Measurements from ENCODE around the gene TESK2.

TESK2 gene

GRCh38 chr1:45430490-45430889 is 60.5 kb downstream of the TESK2 start:
- Histone ChIP-seq H3K79me2 (no peaks in the 10 kb centered on the region), H3K27ac (no peak overlapping the region), H3K27me3 (ENCODE audit: control insufficient read depth, insufficient read depth, low read length) (no peaks in the 10 kb centered on the region), H3K4me2 (ENCODE audit: low read length) (no peak overlapping the region), H3K4me3 (ENCODE audit: low read depth, low read length) (no peak overlapping the region), H3K36me3 (ENCODE audit: control insufficient read depth, insufficient read depth, low read length) (no peaks in the 10 kb centered on the region), H2AFZ (no peak overlapping the region), H3K4me1 (no peaks in the 10 kb centered on the region), H3K9ac (no peak overlapping the region), H3K9me3 (ENCODE audit: control insufficient read depth, low read length) (no peaks in the 10 kb centered on the region)
- no peak for TF ChIP-seq CTCF (IDR thresholded peaks at IDR 0.05)

- Histone ChIP-seq H3K4me3 (ENCODE audit: low read depth, low read length) (no peak overlapping the region), H3K9ac (no peak overlapping the region), H3K4me2 (ENCODE audit: low read length) (no peak overlapping the region), H3K79me2 (no peaks in the 10 kb centered on the region), H3K36me3 (ENCODE audit: control insufficient read depth, insufficient read depth, low read length) (no peaks in the 10 kb centered on the region), H3K9me3 (ENCODE audit: control insufficient read depth, low read length) (no peaks in the 10 kb centered on the region), H2AFZ (no peak overlapping the region), H3K27ac (no peak overlapping the region), H3K27me3 (ENCODE audit: control insufficient read depth, insufficient read depth, low read length) (no peaks in the 10 kb centered on the region), H3K4me1 (no peaks in the 10 kb centered on the region)
- no peak for TF ChIP-seq CTCF (IDR thresholded peaks at IDR 0.05)
These were observed 61.3 kb downstream of the TESK2 start for GRCh38 chr1:45429561-45430159.

- no peaks in the 10 kb centered on the region for H3K79me2 ChIP-seq
- no peak overlapping the region for H3K27ac ChIP-seq
- H3K27me3 ChIP-seq (ENCODE audit: control insufficient read depth, insufficient read depth, low read length): no peaks in the 10 kb centered on the region
- no peaks in the 10 kb centered on the region for H3K36me3 ChIP-seq (ENCODE audit: control insufficient read depth, insufficient read depth, low read length)
- no peak overlapping the region for H3K4me3 ChIP-seq (ENCODE audit: low read depth, low read length)
- no peaks in the 10 kb centered on the region for H3K4me1 ChIP-seq
- H2AFZ ChIP-seq: no peak overlapping the region
- H3K9ac ChIP-seq: no peak overlapping the region
- no peak for TF ChIP-seq CTCF (IDR thresholded peaks at IDR 0.05)
- H3K4me2 ChIP-seq (ENCODE audit: low read length): no peak overlapping the region
- no peaks in the 10 kb centered on the region for H3K9me3 ChIP-seq (ENCODE audit: control insufficient read depth, low read length)
These were observed 66.9 kb downstream of the TESK2 start for GRCh38 chr1:45423906-45424678.

- Histone ChIP-seq H3K27me3 (ENCODE audit: control insufficient read depth, insufficient read depth, low read length) (no peaks in the 10 kb centered on the region), H3K36me3 (ENCODE audit: control insufficient read depth, insufficient read depth, low read length) (no peaks in the 10 kb centered on the region), H3K27ac (no peak overlapping the region), H3K79me2 (no peaks in the 10 kb centered on the region), H3K4me3 (ENCODE audit: low read depth, low read length) (no peak overlapping the region), H3K4me2 (ENCODE audit: low read length) (no peak overlapping the region), H3K9ac (no peak overlapping the region), H3K4me1 (no peaks in the 10 kb centered on the region), H3K9me3 (ENCODE audit: control insufficient read depth, low read length) (no peaks in the 10 kb centered on the region), H2AFZ (no peak overlapping the region)
- TF ChIP-seq CTCF (IDR thresholded peaks at IDR 0.05): no peak
These were observed 69.0 kb downstream of the TESK2 start for GRCh38 chr1:45421935-45422334.

GRCh38 chr1:45414746-45415145 is 76.2 kb downstream of the TESK2 start:
- no peak overlapping the region for H3K27ac ChIP-seq
- H3K9ac ChIP-seq: no peak overlapping the region
- TF ChIP-seq CTCF (IDR thresholded peaks at IDR 0.05): no peak

More at GRCh38 chr1:45414746-45415145, 76.2 kb downstream of the TESK2 start:
- Histone ChIP-seq H3K27me3 (ENCODE audit: control insufficient read depth, insufficient read depth, low read length) (no peaks in the 10 kb centered on the region), H3K9me3 (ENCODE audit: control insufficient read depth, low read length) (no peaks in the 10 kb centered on the region), H3K4me2 (ENCODE audit: low read length) (no peak overlapping the region), H3K4me1 (no peaks in the 10 kb centered on the region), H3K36me3 (ENCODE audit: control insufficient read depth, insufficient read depth, low read length) (no peaks in the 10 kb centered on the region), H2AFZ (no peak overlapping the region), H3K79me2 (no peaks in the 10 kb centered on the region), H3K4me3 (ENCODE audit: low read depth, low read length) (no peak overlapping the region)
